ENCODE data around the gene RUBCN.
"Not testable (repeated sequence)": the region's sequence is repeated elsewhere in the genome, so short reads cannot be mapped to it uniquely, and the experiment has no call there.

GRCh38 chr3:197652860-197653259 is 83.8 kb downstream of the RUBCN start:
- TF ChIP-seq, protein P1, sequence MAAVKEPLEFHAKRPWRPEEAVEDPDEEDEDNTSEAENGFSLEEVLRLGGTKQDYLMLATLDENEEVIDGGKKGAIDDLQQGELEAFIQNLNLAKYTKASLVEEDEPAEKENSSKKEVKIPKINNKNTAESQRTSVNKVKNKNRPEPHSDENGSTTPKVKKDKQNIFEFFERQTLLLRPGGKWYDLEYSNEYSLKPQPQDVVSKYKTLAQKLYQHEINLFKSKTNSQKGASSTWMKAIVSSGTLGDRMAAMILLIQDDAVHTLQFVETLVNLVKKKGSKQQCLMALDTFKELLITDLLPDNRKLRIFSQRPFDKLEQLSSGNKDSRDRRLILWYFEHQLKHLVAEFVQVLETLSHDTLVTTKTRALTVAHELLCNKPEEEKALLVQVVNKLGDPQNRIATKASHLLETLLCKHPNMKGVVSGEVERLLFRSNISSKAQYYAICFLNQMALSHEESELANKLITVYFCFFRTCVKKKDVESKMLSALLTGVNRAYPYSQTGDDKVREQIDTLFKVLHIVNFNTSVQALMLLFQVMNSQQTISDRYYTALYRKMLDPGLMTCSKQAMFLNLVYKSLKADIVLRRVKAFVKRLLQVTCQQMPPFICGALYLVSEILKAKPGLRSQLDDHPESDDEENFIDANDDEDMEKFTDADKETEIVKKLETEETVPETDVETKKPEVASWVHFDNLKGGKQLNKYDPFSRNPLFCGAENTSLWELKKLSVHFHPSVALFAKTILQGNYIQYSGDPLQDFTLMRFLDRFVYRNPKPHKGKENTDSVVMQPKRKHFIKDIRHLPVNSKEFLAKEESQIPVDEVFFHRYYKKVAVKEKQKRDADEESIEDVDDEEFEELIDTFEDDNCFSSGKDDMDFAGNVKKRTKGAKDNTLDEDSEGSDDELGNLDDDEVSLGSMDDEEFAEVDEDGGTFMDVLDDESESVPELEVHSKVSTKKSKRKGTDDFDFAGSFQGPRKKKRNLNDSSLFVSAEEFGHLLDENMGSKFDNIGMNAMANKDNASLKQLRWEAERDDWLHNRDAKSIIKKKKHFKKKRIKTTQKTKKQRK (IDR thresholded peaks at IDR 0.05; ENCODE audit: low read depth, low read length), result not testable (repeated sequence)
- TF ChIP-seq EP300 (IDR thresholded peaks at IDR 0.05; ENCODE audit: borderline replicate concordance in 1 of 2, control insufficient read depth in 1 of 2, low read depth in 2 of 2, low read length in 2 of 2); EZH2 (IDR thresholded peaks at IDR 0.05; ENCODE audit: borderline replicate concordance, control insufficient read depth, low read depth, low read length); NFYB (IDR thresholded peaks at IDR 0.05; ENCODE audit: insufficient read depth, low read depth, low read length); BHLHE40 (IDR thresholded peaks at IDR 0.05; ENCODE audit: borderline replicate concordance in 1 of 2, low read depth in 2 of 2, low read length in 1 of 2); RBBP5 (conservative IDR thresholded peaks at IDR 0.05); CTCF (IDR thresholded peaks at IDR 0.05 in 2 of 3, conservative IDR thresholded peaks at IDR 0.05 in 1 of 3; ENCODE audit: control insufficient read depth in 2 of 3, extremely low read depth in 1 of 3, insufficient read depth in 1 of 3, low read depth in 3 of 3, low read length in 3 of 3); TAF1 (IDR thresholded peaks at IDR 0.05; ENCODE audit: borderline replicate concordance, low read depth, low read length): not testable (repeated sequence)

All from GM12878 (cell line).